CD14-positive monocyte (primary cell): ENCODE measurements around the gene CD151. TPM values are rescaled to one million over a fixed set of nuclear protein-coding genes. Genes with fewer than 3 reads are reported as not detected.

Experiments used
- DNase-seq, 3 donors: peaks; one replicate each; pipeline ENCODE4 v3.0.0-alpha.2; 2011 to 2022
- H2AFZ ChIP-seq: 2 replicates; pipeline ENCODE4 v1.6.0; 2012; ENCODE audit warnings: mild to moderate bottlenecking, low read depth, low read length, inconsistent platforms; ENCODE audit not compliant: insufficient read depth, poor library complexity, severe bottlenecking
- H3K27ac ChIP-seq, 2 donors: 1 replicate in 1 of 2; 2 replicates in 1 of 2; pipeline ENCODE4 v1.5.1; 2012 to 2013; ENCODE audit warnings: low read length in 2 of 2, control low read depth in 1 of 2, inconsistent platforms in 1 of 2, low read depth in 1 of 2, mild to moderate bottlenecking in 1 of 2
- H3K27me3 ChIP-seq, 2 donors: one replicate each; pipeline versions ENCODE4 v1.6.0 to v1.6.1; 2011 to 2013; ENCODE audit warnings: low read length in 2 of 2; ENCODE audit not compliant: control insufficient read depth in 2 of 2, insufficient read depth in 2 of 2
- H3K36me3 ChIP-seq, 2 donors: replicated peaks in 1 of 2; 1 replicate in 1 of 2; 2 replicates in 1 of 2; pipeline versions ENCODE4 v1.5.1 to v1.6.1; 2012 to 2013; ENCODE audit warnings: low read length in 2 of 2, control low read depth in 1 of 2, inconsistent platforms in 1 of 2, mild to moderate bottlenecking in 1 of 2; ENCODE audit not compliant: insufficient read depth in 2 of 2, control insufficient read depth in 1 of 2
- H3K4me1 ChIP-seq, 2 donors: 1 replicate in 1 of 2; 2 replicates in 1 of 2; pipeline versions ENCODE4 v1.5.1 to v1.6.1; 2012 to 2013; ENCODE audit warnings: low read length in 2 of 2, control low read depth in 1 of 2, inconsistent platforms in 1 of 2, mild to moderate bottlenecking in 1 of 2, moderate library complexity in 1 of 2; ENCODE audit not compliant: insufficient read depth in 2 of 2, control insufficient read depth in 1 of 2
- H3K4me2 ChIP-seq: replicated peaks from 2 replicates; pipeline ENCODE3; 2012; ENCODE audit warnings: low read length, moderate library complexity, mild to moderate bottlenecking; ENCODE audit not compliant: poor library complexity, severe bottlenecking; ENCODE audit errors: extremely low read depth
- H3K4me3 ChIP-seq, 3 experiments: fragments of 200-600 bp in 1 of 3; sonication (generic) in 1 of 3; replicated peaks in 1 of 3; 1 replicate in 2 of 3; 2 replicates in 1 of 3; pipeline ENCODE4 v1.5.1; 2011 to 2013; ENCODE audit warnings: low read length in 3 of 3, mild to moderate bottlenecking in 3 of 3, control low read depth in 2 of 3, low read depth in 2 of 3, inconsistent platforms in 1 of 3, moderate library complexity in 1 of 3
- H3K79me2 ChIP-seq: 2 replicates; pipeline ENCODE4 v1.6.0; 2012; ENCODE audit warnings: mild to moderate bottlenecking, control low read depth, inconsistent platforms, low read length, moderate library complexity; ENCODE audit not compliant: insufficient read depth
- H3K9ac ChIP-seq: 2 replicates; pipeline ENCODE4 v1.6.0; 2017; ENCODE audit warnings: low read length, mild to moderate bottlenecking; ENCODE audit not compliant: insufficient read depth, poor library complexity, severe bottlenecking
- H3K9me3 ChIP-seq, 2 donors: replicated peaks in 1 of 2; 1 replicate in 1 of 2; 2 replicates in 1 of 2; pipeline versions ENCODE4 v1.5.1 to v1.6.1; 2012 to 2013; ENCODE audit warnings: low read length in 2 of 2, control low read depth in 1 of 2; ENCODE audit not compliant: control insufficient read depth in 1 of 2, insufficient read depth in 1 of 2
- H4K20me1 ChIP-seq: 2 replicates; pipeline ENCODE4 v1.6.0; 2012; ENCODE audit warnings: mild to moderate bottlenecking, low read length, control low read depth, moderate library complexity; ENCODE audit not compliant: insufficient read depth
- H3K27ac Mint-ChIP-seq, 7 donors: one replicate each; pipeline ENCODE4 v1.8.0; 2020; ENCODE audit warnings: mild to moderate bottlenecking in 7 of 7, mixed read lengths in 7 of 7, moderate library complexity in 6 of 7, inconsistent platforms in 2 of 7
- H3K27me3 Mint-ChIP-seq, 3 donors: one replicate each; pipeline ENCODE4 v1.8.0; 2021 to 2022; ENCODE audit warnings: low read depth in 3 of 3, mild to moderate bottlenecking in 3 of 3, mixed read lengths in 3 of 3, moderate library complexity in 3 of 3, inconsistent platforms in 1 of 3
- H3K36me3 Mint-ChIP-seq, 2 donors: one replicate each; pipeline ENCODE4 v1.8.0; 2020; ENCODE audit warnings: mixed read lengths in 2 of 2, inconsistent platforms in 1 of 2, mild to moderate bottlenecking in 1 of 2
- H3K4me1 Mint-ChIP-seq: one replicate; pipeline ENCODE4 v1.8.0; 2020; ENCODE audit warnings: mild to moderate bottlenecking, mixed read lengths
- H3K4me3 Mint-ChIP-seq, 2 donors: one replicate each; pipeline ENCODE4 v1.8.0; 2020; ENCODE audit warnings: mild to moderate bottlenecking in 2 of 2, mixed read lengths in 2 of 2, moderate library complexity in 1 of 2
- H3K9me3 Mint-ChIP-seq, 7 donors: one replicate each; pipeline ENCODE4 v1.8.0; 2020 to 2022; ENCODE audit warnings: mixed read lengths in 7 of 7, mild to moderate bottlenecking in 6 of 7, moderate library complexity in 6 of 7, inconsistent platforms in 2 of 7
- WGBS: methylation state at CpG from one replicate; pipeline ENCODE4 v1.1.5; 2013; ENCODE audit warnings: missing lambda C conversion rate; ENCODE audit not compliant: insufficient coverage; 5-methylcytosine and 5-hydroxymethylcytosine counted together
- intact Hi-C, 2 donors: fragments of 100-400 bp; cut with micrococcal nuclease; formaldehyde crosslinking; loops; one replicate each; pipeline versions ENCODE4 v1.15.0 to v1.15.1; 2023
- polyA plus RNA-seq, 3 donors: library from polyadenylated mRNA; depleted of rRNA in 1 of 3; unstranded in 2 of 3; stranded (reverse) in 1 of 3; fragments of 300-500 nt in 2 of 3; fragments of >200 nt in 1 of 3; fragmentation: Illumina TruSeq in 2 of 3; gene quantifications; 1 replicate in 2 of 3; 2 replicates in 1 of 3; pipeline ENCODE4 v1.2.3, GENCODE V29; 2012 to 2021
- TF ChIP-seq, protein P1 (sequence below): fragments of 200-600 bp; IDR thresholded peaks from one replicate; pipeline ENCODE4 v1.8.0; 2022; ENCODE audit warnings: antibody characterized with exemption, mild to moderate bottlenecking

CD151 gene
- polyA plus RNA-seq, 3 donors, result 18.1 to 200 (median 57.4) TPM

DNA sequence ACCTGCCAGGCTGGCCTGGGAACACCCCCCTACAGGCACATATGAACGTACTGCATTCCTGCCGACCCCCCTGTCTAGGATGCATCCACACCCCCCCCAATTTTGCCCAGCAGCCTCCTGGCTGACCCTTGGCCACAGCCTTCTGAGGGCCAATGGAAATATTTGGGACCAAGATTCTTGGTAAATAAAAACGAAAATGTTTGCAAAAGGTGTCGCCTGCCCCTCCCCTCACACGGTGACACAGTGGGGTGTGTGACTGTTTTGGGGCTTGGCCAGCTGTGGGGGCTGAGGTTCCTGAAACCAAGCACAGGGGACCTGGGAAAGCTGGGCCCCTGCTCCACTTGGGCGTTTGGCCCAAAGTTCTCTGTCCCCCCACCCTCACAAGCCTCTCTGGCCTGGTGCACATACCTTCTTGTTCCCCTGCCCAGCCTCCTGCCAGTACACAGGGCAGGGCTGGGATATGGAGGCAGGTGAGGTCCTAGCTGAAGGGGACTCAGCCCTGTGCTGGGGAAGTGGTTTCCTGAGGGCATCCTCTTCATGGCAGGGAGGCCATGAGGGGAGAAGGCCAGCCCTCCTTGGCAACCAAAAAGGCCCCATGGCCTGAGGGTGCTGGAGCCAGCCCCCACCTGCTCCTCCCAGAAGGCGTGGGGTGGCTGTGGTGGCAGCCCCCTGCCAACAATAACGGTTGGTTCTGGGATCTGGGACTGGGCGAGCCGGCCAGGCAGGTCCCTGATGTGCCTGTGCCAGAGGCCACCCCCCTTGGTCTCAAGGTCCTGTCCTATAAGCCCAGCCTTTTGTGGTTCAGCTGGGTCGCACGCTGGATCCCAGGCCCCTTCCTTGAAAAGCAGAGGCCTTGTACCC lies 7.2 kb upstream of the CD151 start:
- Histone ChIP-seq H3K4me3 (no peak overlapping the region), H3K9me3 (no peaks in the 10 kb centered on the region), H3K4me1 (peaks cover 75 to 84% of the 10 kb centered on the region in 2 donors), H3K27me3 (peaks cover 2 to 36% of the 10 kb centered on the region in 2 donors), H4K20me1 (peaks cover 58% of the 10 kb centered on the region), H3K36me3 (peaks cover 21 to 32% of the 10 kb centered on the region in 2 donors), H3K9ac (no peak overlapping the region), H3K4me2 (no peak overlapping the region), H3K79me2 (peaks cover 38% of the 10 kb centered on the region), H3K27ac (no peak overlapping the region), H2AFZ (no peak overlapping the region)
- peaks cover 0 to 7% (median 1%) of the 10 kb centered on the region in 7 donors for H3K9me3 Mint-ChIP-seq
- WGBS, result 85% methylated on average over 4 of the region's 12 CpGs
- peaks cover 35 to 40% (median 39%) of the 10 kb centered on the region in 3 donors for H3K27me3 Mint-ChIP-seq
- no peak overlapping the region for H3K4me3 Mint-ChIP-seq
- intact Hi-C loops, result no loop called here
- H3K36me3 Mint-ChIP-seq, result peaks cover 34 to 44% of the 10 kb centered on the region in 2 donors
- no peak for DNase-seq
- H3K4me1 Mint-ChIP-seq, result peaks cover 65% of the 10 kb centered on the region
- TF ChIP-seq, protein P1, sequence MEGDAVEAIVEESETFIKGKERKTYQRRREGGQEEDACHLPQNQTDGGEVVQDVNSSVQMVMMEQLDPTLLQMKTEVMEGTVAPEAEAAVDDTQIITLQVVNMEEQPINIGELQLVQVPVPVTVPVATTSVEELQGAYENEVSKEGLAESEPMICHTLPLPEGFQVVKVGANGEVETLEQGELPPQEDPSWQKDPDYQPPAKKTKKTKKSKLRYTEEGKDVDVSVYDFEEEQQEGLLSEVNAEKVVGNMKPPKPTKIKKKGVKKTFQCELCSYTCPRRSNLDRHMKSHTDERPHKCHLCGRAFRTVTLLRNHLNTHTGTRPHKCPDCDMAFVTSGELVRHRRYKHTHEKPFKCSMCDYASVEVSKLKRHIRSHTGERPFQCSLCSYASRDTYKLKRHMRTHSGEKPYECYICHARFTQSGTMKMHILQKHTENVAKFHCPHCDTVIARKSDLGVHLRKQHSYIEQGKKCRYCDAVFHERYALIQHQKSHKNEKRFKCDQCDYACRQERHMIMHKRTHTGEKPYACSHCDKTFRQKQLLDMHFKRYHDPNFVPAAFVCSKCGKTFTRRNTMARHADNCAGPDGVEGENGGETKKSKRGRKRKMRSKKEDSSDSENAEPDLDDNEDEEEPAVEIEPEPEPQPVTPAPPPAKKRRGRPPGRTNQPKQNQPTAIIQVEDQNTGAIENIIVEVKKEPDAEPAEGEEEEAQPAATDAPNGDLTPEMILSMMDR, result no peak
- no peak overlapping the region for H3K27ac Mint-ChIP-seq

DNA sequence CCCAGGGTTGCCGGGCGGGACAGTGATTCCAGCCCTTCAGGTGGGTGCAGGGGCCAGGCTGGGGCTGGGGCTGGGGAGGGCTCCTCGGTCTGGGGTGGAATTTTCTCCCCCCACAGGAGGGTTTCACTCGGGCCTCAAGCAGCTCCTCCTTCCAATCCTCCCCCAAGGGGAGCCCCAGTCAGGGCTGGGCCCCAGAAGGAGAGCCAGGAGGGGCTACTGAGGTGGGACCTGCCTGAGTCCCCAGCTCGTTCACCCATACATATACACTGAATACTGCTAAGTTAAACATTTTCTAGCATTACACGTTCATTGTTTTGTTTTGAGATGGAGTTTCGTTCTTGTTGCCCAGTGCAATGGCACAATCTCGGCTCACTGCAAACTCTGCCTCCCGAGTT lies 6.5 kb upstream of the CD151 start:
- DNase-seq, result no peak
- Histone ChIP-seq H2AFZ (no peak overlapping the region), H4K20me1 (peaks cover 58% of the 10 kb centered on the region), H3K4me1 (peaks cover 75 to 84% of the 10 kb centered on the region in 2 donors), H3K4me2 (no peak overlapping the region), H3K9me3 (no peaks in the 10 kb centered on the region), H3K9ac (no peak overlapping the region), H3K79me2 (peaks cover 32% of the 10 kb centered on the region), H3K27me3 (peaks cover 7 to 42% of the 10 kb centered on the region in 2 donors), H3K4me3 (peak overlapping the region in 1 of 3 experiments; percentile 73), H3K27ac (no peak overlapping the region), H3K36me3 (peaks cover 21 to 32% of the 10 kb centered on the region in 2 donors)
- TF ChIP-seq, protein P1, result no peak
- 76% methylated on average over 4 of the region's 9 CpGs for WGBS
- H3K9me3 Mint-ChIP-seq, result peaks cover 0 to 9% (median 1%) of the 10 kb centered on the region in 7 donors
- H3K27ac Mint-ChIP-seq, result peak overlapping the region in 1 of 7 donors; percentile 30
- H3K36me3 Mint-ChIP-seq, result peaks cover 32 to 40% of the 10 kb centered on the region in 2 donors
- H3K4me3 Mint-ChIP-seq, result peak overlapping the region; percentile 69 to 73
- H3K27me3 Mint-ChIP-seq, result peaks cover 41 to 46% (median 45%) of the 10 kb centered on the region in 3 donors
- peaks cover 64% of the 10 kb centered on the region for H3K4me1 Mint-ChIP-seq
- intact Hi-C loops, result no loop called here
